H9 (cell line): ENCODE data around the gene ARHGAP22. TPM values are rescaled to one million over a fixed set of nuclear protein-coding genes. Genes with fewer than 3 reads are reported as not detected.

Experiments used
- DNase-seq: peaks from one replicate; pipeline ENCODE4 v3.0.0-alpha.2; 2017
- H2AFZ ChIP-seq: one replicate; pipeline ENCODE4 v1.6.1; 2013; ENCODE audit warnings: mild to moderate bottlenecking, low read length, control low read depth, moderate library complexity
- H2AK5ac ChIP-seq: 2 replicates; pipeline ENCODE4 v1.6.1; 2013; ENCODE audit warnings: low read length, control low read depth, mixed read lengths; ENCODE audit not compliant: insufficient read length
- H2BK120ac ChIP-seq: one replicate; pipeline ENCODE4 v1.6.1; 2013; ENCODE audit warnings: low read depth, mild to moderate bottlenecking, low read length, control low read depth, inconsistent platforms; ENCODE audit not compliant: poor library complexity, severe bottlenecking
- H2BK12ac ChIP-seq: 2 replicates; pipeline ENCODE4 v1.6.1; 2013; ENCODE audit warnings: low read length, control low read depth, mixed read lengths, low read depth; ENCODE audit not compliant: insufficient read length
- H2BK15ac ChIP-seq: 2 replicates; pipeline ENCODE4 v1.6.1; 2013; ENCODE audit warnings: low read depth, low read length, control low read depth
- H2BK20ac ChIP-seq: one replicate; pipeline ENCODE4 v1.6.1; 2013; ENCODE audit warnings: low read depth, mild to moderate bottlenecking, low read length, control low read depth, inconsistent platforms; ENCODE audit not compliant: poor library complexity, severe bottlenecking
- H2BK5ac ChIP-seq: 2 replicates; pipeline ENCODE4 v1.6.1; 2013; ENCODE audit warnings: low read length, control low read depth, mixed read lengths; ENCODE audit not compliant: insufficient read length
- H3K14ac ChIP-seq: 2 replicates; pipeline ENCODE4 v1.6.1; 2013; ENCODE audit warnings: low read length, control low read depth; ENCODE audit not compliant: insufficient read depth
- H3K18ac ChIP-seq: 2 replicates; pipeline ENCODE4 v1.6.1; 2013; ENCODE audit warnings: low read depth, mild to moderate bottlenecking, mixed read lengths, low read length, control low read depth; ENCODE audit not compliant: insufficient read length
- H3K23ac ChIP-seq: 2 replicates; pipeline ENCODE4 v1.6.1; 2013; ENCODE audit warnings: low read length, control low read depth, mixed read lengths, low read depth; ENCODE audit not compliant: insufficient read length
- H3K23me2 ChIP-seq: 2 replicates; pipeline ENCODE4 v1.6.1; 2013; ENCODE audit warnings: low read depth, mild to moderate bottlenecking, mixed read lengths, low read length, control low read depth; ENCODE audit not compliant: insufficient read length, poor library complexity, severe bottlenecking
- H3K27ac ChIP-seq: 2 replicates; pipeline ENCODE4 v1.5.1; 2013; ENCODE audit warnings: low read length, control low read depth, mixed read lengths, low read depth; ENCODE audit not compliant: insufficient read length
- H3K27me3 ChIP-seq: 2 replicates; pipeline ENCODE4 v1.6.1; 2013; ENCODE audit warnings: low read length, control low read depth, inconsistent platforms; ENCODE audit not compliant: insufficient read depth
- H3K4ac ChIP-seq: 2 replicates; pipeline ENCODE4 v1.6.1; 2013; ENCODE audit warnings: low read depth, mild to moderate bottlenecking, control low read depth, inconsistent platforms, low read length, moderate library complexity
- H3K4me1 ChIP-seq: 2 replicates; pipeline ENCODE4 v1.6.1; 2013; ENCODE audit warnings: low read length, control low read depth, inconsistent platforms; ENCODE audit not compliant: insufficient read depth
- H3K4me2 ChIP-seq: 2 replicates; pipeline ENCODE4 v1.6.1; 2013; ENCODE audit warnings: low read length, control low read depth, mixed read lengths; ENCODE audit not compliant: insufficient read length, insufficient read depth
- H3K56ac ChIP-seq: 2 replicates; pipeline ENCODE4 v1.6.1; 2013; ENCODE audit warnings: low read depth, mild to moderate bottlenecking, mixed read lengths, low read length, control low read depth; ENCODE audit not compliant: insufficient read length
- H3K79me1 ChIP-seq: 2 replicates; pipeline ENCODE4 v1.6.1; 2013; ENCODE audit warnings: low read depth, mild to moderate bottlenecking, moderate library complexity, low read length, control low read depth, inconsistent platforms; ENCODE audit not compliant: insufficient read depth, poor library complexity, severe bottlenecking
- H3K79me2 ChIP-seq: 2 replicates; pipeline ENCODE4 v1.6.1; 2013; ENCODE audit warnings: low read length, control low read depth, inconsistent platforms; ENCODE audit not compliant: insufficient read depth
- H3K9ac ChIP-seq: 2 replicates; pipeline ENCODE4 v1.6.1; 2013; ENCODE audit warnings: low read length, control low read depth, mixed read lengths; ENCODE audit not compliant: insufficient read length; ENCODE audit errors: extremely low read depth
- H3K9me3 ChIP-seq: one replicate; pipeline ENCODE4 v1.6.1; 2013; ENCODE audit warnings: low read depth, low read length, inconsistent platforms; ENCODE audit not compliant: control insufficient read depth
- H3T11ph ChIP-seq: one replicate; pipeline ENCODE4 v1.6.1; 2013; ENCODE audit warnings: mild to moderate bottlenecking, low read length, control low read depth, inconsistent platforms
- H4K20me1 ChIP-seq: one replicate; pipeline ENCODE4 v1.6.1; 2013; ENCODE audit not compliant: control insufficient read depth, insufficient read length, insufficient read depth
- H4K5ac ChIP-seq: 2 replicates; pipeline ENCODE4 v1.6.1; 2013; ENCODE audit warnings: low read depth, mild to moderate bottlenecking, mixed read lengths, low read length, control low read depth; ENCODE audit not compliant: insufficient read length
- H4K8ac ChIP-seq: replicated peaks from 2 replicates; pipeline ENCODE4 v1.6.1; 2013; ENCODE audit warnings: low read length, control low read depth, mixed read lengths, low read depth; ENCODE audit not compliant: insufficient read length
- H4K91ac ChIP-seq: 2 replicates; pipeline ENCODE4 v1.6.1; 2013; ENCODE audit warnings: low read depth, mild to moderate bottlenecking, moderate library complexity, mixed read lengths, low read length, control low read depth; ENCODE audit not compliant: insufficient read length
- H3K27ac Mint-ChIP-seq, 3 experiments: 2 replicates in 2 of 3; 3 replicates in 1 of 3; pipeline ENCODE4 v1.8.0; 2020 to 2021; ENCODE audit warnings: mixed read lengths in 3 of 3, mild to moderate bottlenecking in 1 of 3, moderate library complexity in 1 of 3
- H3K27me3 Mint-ChIP-seq: 2 replicates; pipeline ENCODE4 v1.8.0; 2021; ENCODE audit warnings: low read depth, mild to moderate bottlenecking, moderate library complexity, mixed read lengths
- H3K36me3 Mint-ChIP-seq, 3 experiments: 2 replicates in 2 of 3; 3 replicates in 1 of 3; pipeline ENCODE4 v1.8.0; 2020 to 2021; ENCODE audit warnings: low read depth in 3 of 3, mixed read lengths in 3 of 3; ENCODE audit not compliant: insufficient read depth in 1 of 3
- H3K4me1 Mint-ChIP-seq, 2 experiments: 2 replicates each; pipeline ENCODE4 v1.8.0; 2020; ENCODE audit warnings: mixed read lengths in 2 of 2
- H3K4me3 Mint-ChIP-seq, 2 experiments: 2 replicates in 1 of 2; 3 replicates in 1 of 2; pipeline ENCODE4 v1.8.0; 2020 to 2021; ENCODE audit warnings: mild to moderate bottlenecking in 2 of 2, mixed read lengths in 2 of 2, moderate library complexity in 1 of 2
- H3K9me3 Mint-ChIP-seq, 2 experiments: 2 replicates in 1 of 2; 3 replicates in 1 of 2; pipeline ENCODE4 v1.8.0; 2020; ENCODE audit warnings: mild to moderate bottlenecking in 2 of 2, mixed read lengths in 2 of 2, moderate library complexity in 1 of 2
- WGBS: extraction: QIAGEN DNeasy Blood & Tissue Kit; methylation state at CpG from one replicate; pipeline ENCODE4 v1.1.7; 2013; ENCODE audit warnings: missing lambda C conversion rate, low lambda C conversion rate, mixed read lengths; ENCODE audit not compliant: insufficient read length; ENCODE audit errors: extremely low coverage; 5-methylcytosine and 5-hydroxymethylcytosine counted together
- total RNA-seq: library from RNA; stranded (reverse); gene quantifications from 2 replicates; pipeline ENCODE4 v1.2.1, GENCODE V29; 2021
- TF ChIP-seq, protein P1 (sequence below): fragments of 200-600 bp; sonication (generic); conservative IDR thresholded peaks from 3 replicates; pipeline ENCODE4 v1.8.0; 2021; ENCODE audit warnings: antibody characterized with exemption, mild to moderate bottlenecking

Gene ARHGAP22
- total RNA-seq, 1 experiment from 2014 or later, result 7.4 TPM

DNA sequence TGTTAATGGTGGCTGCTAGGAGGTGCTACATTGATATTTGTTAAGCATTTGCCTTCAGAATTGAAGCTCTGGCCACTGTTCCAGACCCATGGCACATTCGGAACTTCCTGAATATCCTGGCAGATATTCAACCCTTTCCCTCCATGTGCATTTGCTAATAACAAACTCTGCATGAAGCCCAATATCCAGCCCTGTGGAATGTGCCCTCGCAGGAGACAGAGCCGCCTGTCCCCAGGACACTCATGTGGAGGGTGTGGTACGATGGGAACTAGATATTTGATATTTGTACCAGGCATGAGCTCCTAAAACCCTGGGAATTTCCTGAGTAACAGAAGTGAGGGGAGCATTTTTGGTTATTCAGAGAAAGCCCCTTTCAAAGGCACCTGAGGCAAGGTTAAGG, 21.6 kb upstream of the ARHGAP22 start:
- no peak overlapping the region for H3K27ac ChIP-seq
- no peak overlapping the region for H2AK5ac ChIP-seq
- DNase-seq, result no peak
- WGBS, result no CpG with 5 or more reads among the region's 4 CpGs
- no peak overlapping the region for H4K5ac ChIP-seq
- H2AFZ ChIP-seq, result no peak overlapping the region
- no peak overlapping the region for H3K18ac ChIP-seq
- no peaks in the 10 kb centered on the region for H3K9me3 ChIP-seq
- no peak overlapping the region for H2BK120ac ChIP-seq
- no peaks in the 10 kb centered on the region; the same call in 1 of the 2 replicates for H3K4me1 ChIP-seq
- 0 out of 4 replicates have a peak, but pooled peaks cover 0 to 5% of the 10 kb centered on the region in 2 experiments for H3K4me1 Mint-ChIP-seq
- H3K27ac Mint-ChIP-seq, result no peak overlapping the region
- H3K79me1 ChIP-seq, result no peaks in the 10 kb centered on the region
- no peak overlapping the region for H2BK12ac ChIP-seq
- H3K9ac ChIP-seq, result no peak overlapping the region
- peaks cover 4% of the 10 kb centered on the region for H3K27me3 Mint-ChIP-seq
- no peaks in the 10 kb centered on the region for H4K20me1 ChIP-seq
- no peak overlapping the region for H2BK5ac ChIP-seq
- no peaks in the 10 kb centered on the region for H3K23me2 ChIP-seq
- H3K27me3 ChIP-seq, result no peaks in the 10 kb centered on the region
- no peak overlapping the region for H3K56ac ChIP-seq
- no peak overlapping the region for H3K4me2 ChIP-seq
- TF ChIP-seq, protein P1, sequence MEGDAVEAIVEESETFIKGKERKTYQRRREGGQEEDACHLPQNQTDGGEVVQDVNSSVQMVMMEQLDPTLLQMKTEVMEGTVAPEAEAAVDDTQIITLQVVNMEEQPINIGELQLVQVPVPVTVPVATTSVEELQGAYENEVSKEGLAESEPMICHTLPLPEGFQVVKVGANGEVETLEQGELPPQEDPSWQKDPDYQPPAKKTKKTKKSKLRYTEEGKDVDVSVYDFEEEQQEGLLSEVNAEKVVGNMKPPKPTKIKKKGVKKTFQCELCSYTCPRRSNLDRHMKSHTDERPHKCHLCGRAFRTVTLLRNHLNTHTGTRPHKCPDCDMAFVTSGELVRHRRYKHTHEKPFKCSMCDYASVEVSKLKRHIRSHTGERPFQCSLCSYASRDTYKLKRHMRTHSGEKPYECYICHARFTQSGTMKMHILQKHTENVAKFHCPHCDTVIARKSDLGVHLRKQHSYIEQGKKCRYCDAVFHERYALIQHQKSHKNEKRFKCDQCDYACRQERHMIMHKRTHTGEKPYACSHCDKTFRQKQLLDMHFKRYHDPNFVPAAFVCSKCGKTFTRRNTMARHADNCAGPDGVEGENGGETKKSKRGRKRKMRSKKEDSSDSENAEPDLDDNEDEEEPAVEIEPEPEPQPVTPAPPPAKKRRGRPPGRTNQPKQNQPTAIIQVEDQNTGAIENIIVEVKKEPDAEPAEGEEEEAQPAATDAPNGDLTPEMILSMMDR, result no peak
- H3K4me3 Mint-ChIP-seq, result no peak overlapping the region
- H4K8ac ChIP-seq, result no peak overlapping the region
- H3K9me3 Mint-ChIP-seq, result 0 out of 5 replicates have a peak, but pooled peaks cover 0 to 2% of the 10 kb centered on the region in 2 experiments
- H3T11ph ChIP-seq, result no peak overlapping the region
- no peak overlapping the region for H3K23ac ChIP-seq
- H3K4ac ChIP-seq, result no peak overlapping the region
- H2BK20ac ChIP-seq, result no peak overlapping the region
- no peak overlapping the region for H4K91ac ChIP-seq
- H2BK15ac ChIP-seq, result no peak overlapping the region
- H3K14ac ChIP-seq, result no peak overlapping the region
- H3K79me2 ChIP-seq, result no peaks in the 10 kb centered on the region
- H3K36me3 Mint-ChIP-seq, result no peaks in the 10 kb centered on the region; a peak in 1 of 7 replicates
